ENCODE data around the gene DGKK.

Gene DGKK, protein sequence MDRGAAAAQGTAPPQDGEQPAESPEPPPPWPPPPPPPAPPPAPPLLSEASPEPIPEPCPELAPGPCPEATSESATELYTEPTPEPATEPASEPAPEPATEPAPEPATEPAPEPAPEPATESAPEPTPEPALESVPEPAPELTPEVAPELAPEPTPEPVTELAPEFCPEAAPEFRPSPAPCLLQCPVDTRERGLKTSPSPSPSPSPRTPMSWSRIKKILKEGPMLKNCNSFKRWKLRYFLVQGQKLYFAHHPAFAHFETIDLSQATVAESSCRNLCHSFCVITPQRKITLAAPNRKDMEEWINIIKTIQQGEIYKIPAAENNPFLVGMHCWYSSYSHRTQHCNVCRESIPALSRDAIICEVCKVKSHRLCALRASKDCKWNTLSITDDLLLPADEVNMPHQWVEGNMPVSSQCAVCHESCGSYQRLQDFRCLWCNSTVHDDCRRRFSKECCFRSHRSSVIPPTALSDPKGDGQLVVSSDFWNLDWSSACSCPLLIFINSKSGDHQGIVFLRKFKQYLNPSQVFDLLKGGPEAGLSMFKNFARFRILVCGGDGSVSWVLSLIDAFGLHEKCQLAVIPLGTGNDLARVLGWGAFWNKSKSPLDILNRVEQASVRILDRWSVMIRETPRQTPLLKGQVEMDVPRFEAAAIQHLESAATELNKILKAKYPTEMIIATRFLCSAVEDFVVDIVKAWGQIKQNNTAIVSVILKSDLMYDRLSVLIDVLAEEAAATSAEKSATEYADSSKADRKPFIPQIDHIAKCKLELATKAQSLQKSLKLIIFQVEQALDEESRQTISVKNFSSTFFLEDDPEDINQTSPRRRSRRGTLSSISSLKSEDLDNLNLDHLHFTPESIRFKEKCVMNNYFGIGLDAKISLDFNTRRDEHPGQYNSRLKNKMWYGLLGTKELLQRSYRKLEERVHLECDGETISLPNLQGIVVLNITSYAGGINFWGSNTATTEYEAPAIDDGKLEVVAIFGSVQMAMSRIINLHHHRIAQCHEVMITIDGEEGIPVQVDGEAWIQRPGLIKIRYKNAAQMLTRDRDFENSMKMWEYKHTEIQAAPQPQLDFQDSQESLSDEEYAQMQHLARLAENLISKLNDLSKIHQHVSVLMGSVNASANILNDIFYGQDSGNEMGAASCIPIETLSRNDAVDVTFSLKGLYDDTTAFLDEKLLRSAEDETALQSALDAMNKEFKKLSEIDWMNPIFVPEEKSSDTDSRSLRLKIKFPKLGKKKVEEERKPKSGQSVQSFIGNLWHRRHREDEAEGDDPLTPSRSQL

GRCh38 chrX:50470103-50471031, at the start of gene DGKK:
DGKK (minus strand) TSS chrX:50470825; CDS start chrX:50470678, 147 bp downstream.
- peak within 1 kb of the TSS; percentile 43 for H3K4me3 ChIP-seq (ENCODE audit: low read depth, low read length)

GRCh38 chrX:50514811-50515210, 44.2 kb upstream of the DGKK start:
- H3K4me3 ChIP-seq (ENCODE audit: low read depth, low read length), result no peak overlapping the region

DNA sequence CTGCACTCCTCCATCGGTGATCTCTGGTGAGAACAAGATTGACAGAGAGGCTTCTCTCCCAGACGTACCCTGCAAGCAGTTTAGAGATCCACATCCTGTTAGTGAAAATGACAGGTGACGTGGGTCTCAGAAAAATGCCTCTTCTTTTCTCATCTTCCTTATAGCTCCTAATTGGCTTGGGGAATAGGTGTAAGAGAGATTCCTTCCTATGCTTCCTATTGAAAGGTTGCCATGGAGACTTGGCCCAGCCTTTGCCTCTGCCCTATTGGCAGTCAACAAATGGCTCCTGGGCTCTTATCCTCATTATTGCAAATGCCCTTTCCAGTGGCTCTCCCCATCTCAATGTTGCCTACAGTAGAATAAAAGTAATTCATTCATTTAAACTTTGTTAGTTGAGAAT, 26.5 kb upstream of the DGKK start:
- H3K4me3 ChIP-seq (ENCODE audit: low read depth, low read length), result no peak overlapping the region

DNA sequence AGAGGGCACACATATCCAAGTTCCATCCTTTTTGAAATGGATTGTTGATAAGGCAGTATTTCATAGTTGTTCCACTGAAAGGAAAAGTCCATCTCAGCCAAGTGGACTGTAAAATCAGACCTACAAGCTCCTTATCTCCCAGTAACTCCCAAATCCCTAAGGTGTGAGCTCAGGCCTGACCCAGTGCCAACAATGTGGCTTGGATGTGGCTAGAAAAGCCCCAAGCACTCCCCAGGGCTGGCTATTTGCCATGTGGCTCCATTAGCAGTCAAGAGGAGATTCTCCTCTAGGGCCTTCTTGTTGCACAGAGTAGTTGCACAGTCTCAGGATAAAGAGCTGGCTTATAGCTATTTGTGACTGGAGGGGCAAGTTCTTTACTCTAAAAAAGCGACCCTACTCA, 25.0 kb upstream of the DGKK start:
- no peak overlapping the region for H3K4me3 ChIP-seq (ENCODE audit: low read depth, low read length)

DNA sequence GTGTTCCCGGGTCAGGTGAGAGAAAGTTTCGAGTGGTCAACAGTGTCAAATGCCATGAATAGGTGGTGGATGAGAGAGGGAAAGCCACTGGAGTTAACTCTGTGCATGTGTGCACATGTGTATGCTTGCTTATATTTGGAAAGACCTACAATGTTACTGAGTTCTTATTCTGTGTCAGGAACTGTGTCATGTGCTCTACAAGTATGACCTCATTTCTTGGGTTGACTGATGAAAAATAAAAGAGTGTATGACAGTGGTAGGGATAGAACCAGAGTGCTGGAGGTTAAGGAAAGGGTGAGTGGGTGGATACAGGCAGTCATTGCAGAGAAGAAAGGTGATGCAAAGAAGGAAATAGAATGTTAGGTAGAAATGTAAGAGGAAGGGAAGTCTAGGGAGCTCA, 22.1 kb upstream of the DGKK start:
- no peak overlapping the region for H3K4me3 ChIP-seq (ENCODE audit: low read depth, low read length)

GRCh38 chrX:50484662-50485061, 14.0 kb upstream of the DGKK start:
- H3K4me3 ChIP-seq (ENCODE audit: low read depth, low read length), result no peak overlapping the region

DNA sequence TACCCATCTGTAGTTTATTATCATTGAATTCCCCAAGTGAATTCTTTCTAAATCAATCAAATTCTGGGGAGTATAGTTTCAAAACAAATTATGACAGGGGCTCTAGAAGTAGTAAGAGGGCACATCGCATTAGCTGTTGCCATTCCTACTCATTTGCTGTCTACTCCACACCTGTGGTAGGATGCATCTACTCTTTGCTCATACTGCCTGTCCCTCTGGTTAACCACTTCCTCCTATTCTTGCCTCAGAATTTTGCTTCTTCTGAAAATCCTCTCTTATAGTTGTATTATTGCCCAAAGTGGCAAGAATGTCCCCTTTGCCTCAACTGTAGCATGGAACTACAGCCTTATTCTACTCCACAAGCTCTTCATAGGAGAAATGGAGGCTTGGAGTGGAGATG, 12.7 kb upstream of the DGKK start:
- H3K4me3 ChIP-seq (ENCODE audit: low read depth, low read length), result no peak overlapping the region

DNA sequence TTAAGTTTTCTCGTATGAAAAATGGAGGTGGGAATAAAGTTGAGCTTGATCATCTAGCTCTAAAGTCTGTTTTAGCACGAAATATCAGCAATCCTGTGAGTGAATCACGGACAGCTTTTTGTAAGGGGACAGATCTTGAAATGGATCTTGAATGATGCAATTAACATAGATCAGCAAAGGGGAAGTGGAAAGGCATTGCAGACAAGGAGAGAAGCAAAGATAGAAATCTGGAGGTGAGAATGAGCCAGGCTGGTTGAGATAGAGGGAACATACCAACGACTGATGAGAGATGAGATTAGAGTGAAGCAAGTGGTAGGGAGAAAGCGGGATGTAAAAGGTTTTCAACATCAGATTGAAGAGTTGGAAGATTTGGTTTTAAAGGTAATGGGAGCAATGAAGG, 4.6 kb upstream of the DGKK start:
- H3K4me3 ChIP-seq (ENCODE audit: low read depth, low read length), result no peak overlapping the region

DNA sequence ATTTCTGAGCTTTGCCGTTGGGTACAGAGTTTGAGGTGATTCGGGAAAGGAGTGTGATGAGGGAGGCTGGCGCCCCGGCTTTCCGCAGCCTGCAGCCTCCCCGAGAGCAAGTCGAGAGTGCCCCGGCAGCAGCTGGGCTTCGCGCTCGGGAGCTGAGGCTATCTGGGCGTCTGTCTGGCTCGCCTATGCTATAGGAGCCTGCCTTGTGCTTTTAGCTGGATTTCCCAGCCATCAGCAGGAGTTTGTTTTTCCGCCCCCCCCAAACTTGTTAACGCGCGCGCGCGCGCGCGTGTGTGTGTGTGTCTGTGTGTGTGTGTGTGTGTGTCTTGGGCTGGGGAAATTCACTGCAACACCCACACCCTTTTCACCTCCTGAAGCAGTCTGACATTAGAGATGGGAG, 765 bp upstream of the DGKK start:
- H3K4me3 ChIP-seq (ENCODE audit: low read depth, low read length), result peak overlapping the region; percentile 27

GRCh38 chrX:50469206-50469605, 1.4 kb downstream of the DGKK start:
- H3K4me3 ChIP-seq (ENCODE audit: low read depth, low read length), result peak overlapping the region; percentile 24

GRCh38 chrX:50459615-50460014, 11.0 kb downstream of the DGKK start:
- no peak overlapping the region for H3K4me3 ChIP-seq (ENCODE audit: low read depth, low read length)

GRCh38 chrX:50458483-50458882, 12.1 kb downstream of the DGKK start:
- no peak overlapping the region for H3K4me3 ChIP-seq (ENCODE audit: low read depth, low read length)

DNA sequence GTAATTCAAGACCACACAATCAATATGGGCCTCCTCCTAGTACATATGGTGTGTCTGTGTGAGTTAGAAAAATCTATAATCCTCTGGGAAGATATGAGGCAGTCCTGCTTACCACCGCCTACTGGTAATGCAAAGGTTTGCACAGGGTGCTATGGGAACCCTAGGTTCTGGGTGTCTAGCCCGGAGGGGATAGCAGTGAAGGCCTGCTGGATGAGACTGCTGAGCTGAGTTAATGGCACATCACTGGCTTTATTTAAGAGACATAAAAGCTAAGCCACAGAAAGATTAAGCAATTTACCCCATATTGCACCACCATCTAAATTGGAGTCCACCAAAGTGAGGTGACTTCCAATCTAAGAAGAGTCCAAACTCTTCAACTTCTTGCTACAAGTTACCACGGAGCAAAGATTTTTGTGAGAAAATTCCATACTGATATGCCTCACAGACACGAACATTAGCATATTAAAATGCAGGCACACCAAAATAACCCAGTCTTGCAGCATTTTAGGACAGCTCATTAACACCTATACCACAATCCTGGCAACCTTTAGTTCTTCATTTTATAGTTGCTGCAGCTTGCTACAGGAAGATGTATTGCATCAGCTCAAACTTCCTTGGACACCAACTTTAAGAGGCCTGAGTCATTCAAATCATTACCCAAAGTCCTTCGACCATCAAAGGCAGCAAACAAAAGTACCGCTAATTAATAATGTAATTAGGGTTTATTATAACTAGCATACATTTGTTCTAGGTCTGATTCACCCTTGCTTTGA, 13.7 kb downstream of the DGKK start:
- no peak overlapping the region for H3K4me3 ChIP-seq (ENCODE audit: low read depth, low read length)

- H3K4me3 ChIP-seq (ENCODE audit: low read depth, low read length), result no peak overlapping the region
Observed at GRCh38 chrX:50452782-50453181, 17.8 kb downstream of the DGKK start.

- no peak overlapping the region for H3K4me3 ChIP-seq (ENCODE audit: low read depth, low read length)
Observed at GRCh38 chrX:50450324-50450723, 20.3 kb downstream of the DGKK start.

DNA sequence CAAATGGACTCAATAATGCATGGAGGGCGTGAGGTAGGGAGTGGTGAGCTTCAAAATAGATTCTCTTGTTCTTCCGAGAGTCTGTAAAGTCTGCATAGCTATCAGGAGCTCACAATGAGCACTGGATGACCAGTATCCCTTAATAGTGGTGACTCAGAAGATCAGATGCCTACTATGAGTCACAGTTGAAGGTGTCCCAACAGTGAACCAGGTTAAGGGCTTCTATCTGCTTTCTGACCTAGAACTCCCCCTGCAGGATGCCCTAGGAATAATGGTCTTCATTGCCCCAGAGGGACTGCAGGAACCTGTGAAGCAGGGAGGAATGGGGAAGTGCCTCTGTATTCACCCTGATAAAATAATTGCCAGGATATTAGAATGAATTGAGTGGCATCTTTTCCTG, 22.1 kb downstream of the DGKK start:
- H3K4me3 ChIP-seq (ENCODE audit: low read depth, low read length), result no peak overlapping the region

GRCh38 chrX:50447535-50447934, 23.1 kb downstream of the DGKK start:
- no peak overlapping the region for H3K4me3 ChIP-seq (ENCODE audit: low read depth, low read length)

GRCh38 chrX:50442426-50443116, 28.1 kb downstream of the DGKK start:
- no peak overlapping the region for H3K4me3 ChIP-seq (ENCODE audit: low read depth, low read length)

GRCh38 chrX:50436797-50437196, 33.8 kb downstream of the DGKK start:
- H3K4me3 ChIP-seq (ENCODE audit: low read depth, low read length), result no peak overlapping the region
